Mucosa of descending colon (tissue), 3 donors: Measurements from ENCODE around the gene DMKN. TPM values are rescaled to one million over a fixed set of nuclear protein-coding genes. Genes with fewer than 3 reads are reported as not detected.

ENCODE experiments used
- ATAC-seq: fragments of 200-7000 bp; cut with Tn5 transposase; one replicate; pipeline ENCODE4 v1.9.1; 2020; ENCODE audit warnings: mild to moderate bottlenecking, moderate library complexity
- DNase-seq, 3 donors: peaks; one replicate each; pipeline ENCODE4 v3.0.0-alpha.2; 2020
- H3K36me3 ChIP-seq: fragments of 200-600 bp; one replicate; pipeline ENCODE4 v1.8.0; 2021; ENCODE audit warnings: low read depth, mild to moderate bottlenecking
- H3K4me1 ChIP-seq: fragments of 200-600 bp; one replicate; pipeline ENCODE4 v1.8.0; 2021; ENCODE audit warnings: low read depth, mild to moderate bottlenecking
- H3K4me3 ChIP-seq: fragments of 200-600 bp; one replicate; pipeline ENCODE4 v1.8.0; 2021; ENCODE audit warnings: mild to moderate bottlenecking
- H3K9me3 ChIP-seq: fragments of 200-600 bp; one replicate; pipeline ENCODE4 v1.8.0; 2021; ENCODE audit warnings: mild to moderate bottlenecking
- CTCF ChIP-seq: fragments of 200-600 bp; IDR thresholded peaks from one replicate; pipeline ENCODE4 v1.8.0; 2022; ENCODE audit warnings: antibody characterized with exemption, mild to moderate bottlenecking
- intact Hi-C, 2 donors: fragments of 100-400 bp; cut with DNase I in 1 of 2; cut with micrococcal nuclease in 1 of 2; formaldehyde crosslinking; loops; one replicate each; pipeline versions ENCODE4 v1.11.0 to v1.11.1; 2022; cut with DNase I, micrococcal nuclease
- total RNA-seq, 3 donors: library from RNA; stranded (reverse); fragmentation: NEBNext Ultra II Directional in 2 of 3; extraction: Animal tissue kit (Norgen Biotek cat#: 25700) in 2 of 3; gene quantifications; one replicate each; pipeline versions ENCODE4 v1.2.1 to v1.2.4, GENCODE V29; 2021 to 2023
- donor health status: DM: no; HTN: no; CAD: no; lungs with moderate emphysema.
- donor health status: DM: no; HTN: no; CAD: no.
- donor health status: DM: no; HTN: yes; CAD: no.

Gene DMKN
- total RNA-seq, 3 donors from 2014 or later, result 8.2 to 14.3 (median 10.7) TPM

DNA sequence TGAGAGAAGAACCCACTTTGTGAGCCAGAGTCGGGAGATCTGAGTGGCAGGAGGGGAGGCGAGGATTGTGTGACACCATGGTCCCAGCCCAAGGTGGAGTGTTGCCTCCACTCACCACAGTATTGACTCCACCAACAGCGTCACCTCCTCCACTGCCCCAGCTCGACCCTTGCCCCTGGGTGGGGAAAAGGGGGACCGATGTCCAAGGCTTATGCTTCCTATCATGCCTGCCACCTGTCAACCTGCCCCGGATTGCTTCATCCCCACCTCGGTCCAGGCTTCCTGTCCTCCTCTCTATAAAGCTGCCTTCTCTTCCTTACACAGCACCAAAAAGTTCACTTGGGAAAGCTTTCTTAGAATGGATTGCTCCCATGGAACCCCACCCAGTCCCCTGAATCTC lies 7.4 kb downstream of the DMKN start:
- TF ChIP-seq CTCF, result no peak
- intact Hi-C loops, result no loop called here
- Histone ChIP-seq H3K9me3 (no peaks in the 10 kb centered on the region), H3K36me3 (no peaks in the 10 kb centered on the region), H3K4me3 (no peak overlapping the region), H3K4me1 (peaks cover 9% of the 10 kb centered on the region)
- DNase-seq (no peak), ATAC-seq (no peak)

GRCh38 chr19:35502751-35503150 lies 10.7 kb downstream of the DMKN start:
- DNase-seq (no peak), ATAC-seq (no peak)
- no peak overlapping the region for H3K4me3 ChIP-seq
- H3K4me1 ChIP-seq, result no peaks in the 10 kb centered on the region
- intact Hi-C loops, result no loop called here
- H3K9me3 ChIP-seq, result no peaks in the 10 kb centered on the region
- no peak for TF ChIP-seq CTCF
- no peaks in the 10 kb centered on the region for H3K36me3 ChIP-seq

- DNase-seq (no peak), ATAC-seq (no peak)
- Histone ChIP-seq H3K4me1 (no peaks in the 10 kb centered on the region), H3K36me3 (no peaks in the 10 kb centered on the region), H3K4me3 (no peak overlapping the region), H3K9me3 (no peaks in the 10 kb centered on the region)
- TF ChIP-seq CTCF, result no peak
- intact Hi-C loops, result no loop called here
Observed at GRCh38 chr19:35501684-35502083, 11.8 kb downstream of the DMKN start.

DNA sequence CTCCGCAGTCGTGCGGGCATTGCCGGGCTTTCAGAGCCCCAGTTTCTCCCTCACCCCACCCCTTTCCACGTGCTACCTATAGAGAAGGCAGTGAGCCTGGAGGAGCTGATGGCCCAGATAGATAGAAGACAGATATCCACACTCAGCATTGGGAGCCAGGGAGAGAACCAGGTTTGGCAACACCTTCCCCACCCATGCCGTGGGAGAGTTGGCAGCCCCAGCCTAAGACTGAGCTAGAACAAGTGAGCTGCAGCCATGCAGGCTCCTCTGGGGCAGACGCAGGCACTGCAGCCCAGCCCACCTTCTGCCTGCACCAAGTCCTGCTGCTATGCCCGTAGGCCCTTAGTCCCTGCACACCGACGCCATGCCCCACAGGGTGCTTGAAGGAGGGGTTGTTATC lies 12.8 kb downstream of the DMKN start:
- no peak overlapping the region for H3K4me3 ChIP-seq
- ATAC-seq, result no peak
- TF ChIP-seq CTCF, result no peak
- DNase-seq, result no peak
- H3K4me1 ChIP-seq, result no peaks in the 10 kb centered on the region
- intact Hi-C loops, result no loop called here
- no peaks in the 10 kb centered on the region for H3K36me3 ChIP-seq
- H3K9me3 ChIP-seq, result no peaks in the 10 kb centered on the region

GRCh38 chr19:35498984-35499527 lies 14.4 kb downstream of the DMKN start:
- no peak for TF ChIP-seq CTCF
- ATAC-seq (no peak), DNase-seq (no peak)
- H3K9me3 ChIP-seq, result no peaks in the 10 kb centered on the region
- no peak overlapping the region for H3K4me3 ChIP-seq
- intact Hi-C loops, result loop anchor here in 1 of 2 donors (10.0 kb wide), 1 partner anchor 144 kb away; the partner anchor contains the start of gene FFAR3
- H3K36me3 ChIP-seq, result no peaks in the 10 kb centered on the region
- H3K4me1 ChIP-seq, result peaks cover 6% of the 10 kb centered on the region

GRCh38 chr19:35498220-35498619 lies 15.2 kb downstream of the DMKN start:
- no peak for TF ChIP-seq CTCF
- intact Hi-C loops, result loop anchor here in 1 of 2 donors (10.0 kb wide), 1 partner anchor 143 kb away; the partner anchor contains the start of gene FFAR3
- Histone ChIP-seq H3K36me3 (no peaks in the 10 kb centered on the region), H3K4me1 (peaks cover 6% of the 10 kb centered on the region), H3K9me3 (no peaks in the 10 kb centered on the region), H3K4me3 (no peak overlapping the region)
- no peak for ATAC-seq
- no peak for DNase-seq
